ENCODE data around the gene TMEM72.

DNA sequence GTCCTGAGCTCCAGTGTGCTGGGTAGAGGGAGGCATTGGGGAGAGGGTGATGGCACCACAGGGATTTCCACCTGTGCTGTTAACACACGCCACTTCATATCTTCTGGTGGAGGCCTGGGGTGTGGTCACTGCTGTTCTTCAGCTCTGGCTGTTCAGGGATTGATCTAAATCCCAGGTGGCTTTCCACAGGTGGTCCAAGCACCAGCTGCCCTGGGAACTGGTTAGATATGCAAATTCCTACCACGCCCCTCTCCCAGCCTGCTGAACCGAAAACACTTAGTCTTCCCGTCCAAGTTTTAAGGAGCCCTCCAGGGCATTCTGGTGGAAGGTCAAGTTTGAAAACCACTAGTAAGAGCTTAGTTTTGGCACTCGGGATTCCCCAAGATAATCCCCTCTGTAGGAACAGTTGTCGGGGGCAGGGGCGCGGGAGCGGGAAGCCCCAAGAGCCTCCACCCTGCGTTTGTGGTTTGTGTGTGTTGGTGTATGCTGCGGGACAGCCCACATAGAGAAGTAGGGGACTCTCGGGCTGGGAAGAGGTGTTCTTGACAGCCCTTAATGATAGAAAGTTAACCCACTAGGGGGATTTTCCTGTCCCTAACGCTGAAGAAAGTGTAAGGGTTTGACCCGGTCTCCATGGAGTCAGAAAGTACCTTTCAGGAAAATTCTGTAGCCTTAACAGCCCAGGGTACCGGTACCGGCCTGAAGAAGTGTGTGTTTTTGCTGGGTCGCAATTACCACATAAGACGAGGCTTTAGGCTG lies 62.4 kb downstream of the TMEM72 start:
- TF ChIP-seq EZH2 (IDR thresholded peaks at IDR 0.05; ENCODE audit: insufficient read depth, low read length) = no peak
- TF ChIP-seq, protein P1, sequence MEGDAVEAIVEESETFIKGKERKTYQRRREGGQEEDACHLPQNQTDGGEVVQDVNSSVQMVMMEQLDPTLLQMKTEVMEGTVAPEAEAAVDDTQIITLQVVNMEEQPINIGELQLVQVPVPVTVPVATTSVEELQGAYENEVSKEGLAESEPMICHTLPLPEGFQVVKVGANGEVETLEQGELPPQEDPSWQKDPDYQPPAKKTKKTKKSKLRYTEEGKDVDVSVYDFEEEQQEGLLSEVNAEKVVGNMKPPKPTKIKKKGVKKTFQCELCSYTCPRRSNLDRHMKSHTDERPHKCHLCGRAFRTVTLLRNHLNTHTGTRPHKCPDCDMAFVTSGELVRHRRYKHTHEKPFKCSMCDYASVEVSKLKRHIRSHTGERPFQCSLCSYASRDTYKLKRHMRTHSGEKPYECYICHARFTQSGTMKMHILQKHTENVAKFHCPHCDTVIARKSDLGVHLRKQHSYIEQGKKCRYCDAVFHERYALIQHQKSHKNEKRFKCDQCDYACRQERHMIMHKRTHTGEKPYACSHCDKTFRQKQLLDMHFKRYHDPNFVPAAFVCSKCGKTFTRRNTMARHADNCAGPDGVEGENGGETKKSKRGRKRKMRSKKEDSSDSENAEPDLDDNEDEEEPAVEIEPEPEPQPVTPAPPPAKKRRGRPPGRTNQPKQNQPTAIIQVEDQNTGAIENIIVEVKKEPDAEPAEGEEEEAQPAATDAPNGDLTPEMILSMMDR (IDR thresholded peaks at IDR 0.05; ENCODE audit: insufficient read depth, low read depth, low read length) = no peak
